Measurements from ENCODE around the gene RPS25.

RPS25 gene

DNA sequence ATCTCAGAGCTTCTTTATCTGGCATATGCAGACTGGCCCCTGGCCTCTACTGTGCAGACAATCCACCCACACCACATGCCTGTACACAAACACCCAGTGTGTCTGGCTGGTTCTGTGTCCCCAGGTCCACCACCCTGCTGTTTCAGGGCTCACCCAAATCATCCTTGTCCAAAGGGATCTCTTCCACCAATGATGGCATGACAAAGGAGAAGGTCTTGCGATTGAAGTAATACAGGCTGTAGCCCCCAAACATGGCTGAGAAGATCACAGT lies 10.9 kb upstream of the RPS25 start:
- no peak for TF ChIP-seq CTCF (IDR thresholded peaks at IDR 0.05; ENCODE audit: low read depth, low read length)
- no peak overlapping the region for H3K4me3 ChIP-seq (replicated peaks in 1 of 2; ENCODE audit: low read depth in 2 of 2, low read length in 2 of 2)
- DNase-seq (ENCODE audit: low read depth in 2 of 2) = no peak

GRCh38 chr11:119028346-119029068 lies 10.4 kb upstream of the RPS25 start:
- H3K4me3 ChIP-seq (replicated peaks in 1 of 2; ENCODE audit: low read depth in 2 of 2, low read length in 2 of 2) = no peak overlapping the region
- no peak for DNase-seq (ENCODE audit: low read depth in 2 of 2)
- TF ChIP-seq CTCF (IDR thresholded peaks at IDR 0.05; ENCODE audit: low read depth, low read length) = no peak

GRCh38 chr11:119027561-119028345 lies 9.6 kb upstream of the RPS25 start:
- H3K4me3 ChIP-seq (replicated peaks in 1 of 2; ENCODE audit: low read depth in 2 of 2, low read length in 2 of 2) = no peak overlapping the region
- no peak for TF ChIP-seq CTCF (IDR thresholded peaks at IDR 0.05; ENCODE audit: low read depth, low read length)
- no peak for DNase-seq (ENCODE audit: low read depth in 2 of 2)

GRCh38 chr11:119026970-119027369 lies 8.8 kb upstream of the RPS25 start:
- no peak overlapping the region for H3K4me3 ChIP-seq (replicated peaks in 1 of 2; ENCODE audit: low read depth in 2 of 2, low read length in 2 of 2)
- TF ChIP-seq CTCF (IDR thresholded peaks at IDR 0.05; ENCODE audit: low read depth, low read length) = no peak

DNA sequence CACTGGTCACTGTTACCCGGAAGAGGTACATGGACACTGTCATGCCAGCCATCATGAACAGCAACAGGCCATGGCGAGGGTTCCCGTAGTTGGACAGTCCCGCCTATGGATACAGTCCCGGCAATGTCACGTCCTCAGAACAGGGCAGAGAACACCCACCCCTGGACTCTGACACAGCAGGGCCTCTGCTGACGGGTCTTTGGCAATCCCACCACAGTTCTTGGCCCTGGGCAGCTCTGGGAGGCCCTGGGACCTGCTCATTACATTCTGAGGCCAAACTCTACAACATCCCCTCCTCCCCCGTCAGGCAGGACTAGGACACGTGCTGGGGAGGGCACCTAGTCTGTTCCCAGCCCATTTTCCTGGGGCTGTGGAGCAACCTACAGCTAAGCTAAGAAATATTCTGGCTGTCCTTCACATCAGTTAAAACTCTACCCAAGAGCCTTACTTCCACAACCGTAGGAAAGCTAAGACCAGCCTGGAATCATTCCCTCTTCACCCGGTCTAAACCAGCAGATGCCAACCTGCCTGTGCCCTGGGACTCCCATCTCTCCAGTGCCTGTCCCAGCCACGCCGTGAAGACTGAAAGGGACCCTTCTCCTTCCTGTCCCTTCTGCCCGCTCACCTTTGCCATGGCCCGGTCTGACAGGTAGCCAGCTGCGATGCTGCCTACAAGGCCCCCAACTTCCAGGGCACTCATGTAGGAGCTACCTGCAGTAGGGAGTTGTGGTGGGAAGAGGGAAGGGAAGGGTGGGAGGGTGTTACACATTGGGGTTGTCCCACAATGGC lies 8.0 kb upstream of the RPS25 start:
- no peak for DNase-seq (ENCODE audit: low read depth in 2 of 2)
- no peak overlapping the region for H3K4me3 ChIP-seq (replicated peaks in 1 of 2; ENCODE audit: low read depth in 2 of 2, low read length in 2 of 2)
- TF ChIP-seq CTCF (IDR thresholded peaks at IDR 0.05; ENCODE audit: low read depth, low read length) = no peak

More at GRCh38 chr11:119026970-119027369, 8.8 kb upstream of the RPS25 start:
- DNase-seq (ENCODE audit: low read depth in 2 of 2) = no peak

DNA sequence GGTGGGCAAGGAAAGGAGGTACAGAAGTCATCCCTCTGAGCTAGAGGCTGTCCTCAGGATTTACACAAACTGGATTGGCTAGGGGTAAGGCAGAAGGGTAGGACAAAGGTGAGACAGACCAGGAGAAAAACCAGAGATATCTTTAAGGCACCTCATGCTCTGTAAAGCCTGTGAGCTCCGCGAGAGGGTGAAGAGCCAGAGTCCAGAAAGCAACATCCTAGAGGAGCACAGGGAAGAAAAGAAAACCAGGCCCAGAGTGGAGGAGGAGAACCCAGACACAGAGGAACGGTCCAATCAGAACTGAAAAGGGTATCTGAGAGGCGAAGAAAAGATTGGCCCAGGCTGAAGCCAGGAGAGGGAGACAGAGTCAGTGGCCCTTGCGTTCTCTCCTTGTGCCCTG lies 7.4 kb upstream of the RPS25 start:
- H3K4me3 ChIP-seq (replicated peaks in 1 of 2; ENCODE audit: low read depth in 2 of 2, low read length in 2 of 2) = no peak overlapping the region
- no peak for DNase-seq (ENCODE audit: low read depth in 2 of 2)
- no peak for TF ChIP-seq CTCF (IDR thresholded peaks at IDR 0.05; ENCODE audit: low read depth, low read length)
